HUES6 (cell line): ENCODE measurements around the gene PRDM4.

Experiments used
- H3K27ac ChIP-seq: 2 replicates; pipeline ENCODE4 v1.7.0; 2013; ENCODE audit warnings: low read depth, mild to moderate bottlenecking, low read length, inconsistent platforms
- H3K27me3 ChIP-seq: 2 replicates; pipeline ENCODE4 v1.6.1; 2013; ENCODE audit warnings: low read length; ENCODE audit not compliant: control insufficient read depth, insufficient read depth
- H3K36me3 ChIP-seq: 2 replicates; pipeline ENCODE4 v1.6.1; 2013; ENCODE audit warnings: low read length; ENCODE audit not compliant: control insufficient read depth, insufficient read depth
- H3K4me1 ChIP-seq: 2 replicates; pipeline ENCODE4 v1.6.1; 2013; ENCODE audit warnings: low read length; ENCODE audit not compliant: control insufficient read depth, insufficient read depth
- H3K4me3 ChIP-seq: 2 replicates; pipeline ENCODE4 v1.5.1; 2013; ENCODE audit warnings: low read depth, low read length
- H3K9ac ChIP-seq: one replicate; pipeline ENCODE4 v1.6.1; 2013; ENCODE audit warnings: mild to moderate bottlenecking, low read length
- H3K9me3 ChIP-seq: 2 replicates; pipeline ENCODE4 v1.6.1; 2013; ENCODE audit warnings: low read depth, low read length; ENCODE audit not compliant: control insufficient read depth, insufficient read depth

PRDM4 gene

DNA sequence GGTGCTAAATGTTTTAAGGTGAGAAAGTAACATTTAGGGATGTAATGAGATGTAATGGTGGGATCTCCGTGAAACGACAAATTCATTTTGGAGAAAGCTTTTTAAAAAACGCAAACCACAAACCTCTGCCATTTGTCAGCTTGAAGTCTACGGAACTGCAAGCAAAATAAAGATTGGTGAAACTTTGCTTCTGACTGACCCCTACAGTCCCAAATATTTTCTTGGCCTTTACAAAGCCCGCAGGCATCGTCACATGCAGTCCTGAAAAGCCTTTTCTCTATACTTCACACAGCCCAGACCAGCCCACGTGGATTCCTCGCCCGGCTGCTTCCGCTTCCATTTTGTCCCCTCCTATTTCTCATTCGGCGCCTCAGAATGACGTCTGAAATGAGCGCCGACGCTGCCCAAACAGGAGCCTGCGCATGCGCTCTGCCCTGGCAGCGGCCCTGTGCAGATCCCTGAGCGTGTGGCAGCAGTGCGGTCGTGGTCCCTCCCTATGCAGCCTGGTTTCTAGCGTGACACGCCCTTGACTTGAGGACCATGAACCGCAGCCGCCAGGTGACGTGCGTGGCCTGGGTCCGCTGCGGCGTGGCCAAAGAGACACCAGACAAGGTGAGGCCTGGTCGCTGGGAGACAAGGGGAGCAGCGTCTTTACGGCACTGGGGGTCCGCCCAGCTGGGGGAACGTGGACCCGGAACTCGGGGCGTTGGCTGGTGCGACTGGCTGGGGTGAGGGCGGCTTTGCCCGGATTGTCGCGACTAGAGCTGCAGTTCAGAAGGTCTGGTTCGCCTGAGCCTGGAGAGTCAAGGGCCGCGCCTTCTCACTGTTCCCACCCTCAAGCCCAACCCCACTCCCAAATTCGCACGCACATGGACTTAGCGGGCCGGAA is 75.3 kb downstream of the PRDM4 start, which contains the start of gene PWP1:
TSS of gene PWP1 (plus strand) at position 440 of the 889 bp plus-strand sequence. CDS start at position 541, 101 bp downstream.
- Histone ChIP-seq H3K9me3 (no peaks in the 10 kb centered on the region; the same call in 1 of the 2 replicates), H3K4me3 (peak within 1 kb of the TSS; percentile 96), H3K36me3 (peaks cover 25% of the 10 kb centered on the region), H3K4me1 (0 out of 2 replicates have a peak, but pooled peaks cover 10% of the 10 kb centered on the region), H3K27ac (peak within 1 kb of the TSS; percentile 91), H3K27me3 (no peaks in the 10 kb centered on the region), H3K9ac (peak within 1 kb of the TSS; percentile 94)

DNA sequence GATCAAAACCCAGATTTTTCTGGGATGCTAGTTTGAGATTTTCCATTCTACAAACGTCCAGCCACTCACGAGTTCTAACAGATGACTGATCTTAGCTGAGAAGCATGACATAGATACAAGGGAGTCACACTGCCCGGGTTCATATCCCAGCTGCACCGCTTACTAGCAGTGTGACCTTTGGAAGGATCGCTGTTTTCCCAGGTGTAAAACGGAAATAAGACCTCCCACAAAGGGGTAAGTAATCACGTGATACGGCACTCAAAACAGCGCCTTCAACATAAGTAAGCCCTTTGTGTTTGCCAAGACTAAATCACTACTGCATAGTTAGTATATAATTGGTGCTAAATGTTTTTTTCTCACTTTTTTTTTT is 76.0 kb downstream of the PRDM4 start:
- H3K36me3 ChIP-seq: peaks cover 18% of the 10 kb centered on the region
- H3K4me3 ChIP-seq: peak overlapping the region; percentile 96
- H3K4me1 ChIP-seq: 0 out of 2 replicates have a peak, but pooled peaks cover 10% of the 10 kb centered on the region
- H3K9ac ChIP-seq: peak overlapping the region; percentile 94
- peak overlapping the region; percentile 91 for H3K27ac ChIP-seq
- H3K9me3 ChIP-seq: no peaks in the 10 kb centered on the region; the same call in 1 of the 2 replicates
- no peaks in the 10 kb centered on the region for H3K27me3 ChIP-seq

DNA sequence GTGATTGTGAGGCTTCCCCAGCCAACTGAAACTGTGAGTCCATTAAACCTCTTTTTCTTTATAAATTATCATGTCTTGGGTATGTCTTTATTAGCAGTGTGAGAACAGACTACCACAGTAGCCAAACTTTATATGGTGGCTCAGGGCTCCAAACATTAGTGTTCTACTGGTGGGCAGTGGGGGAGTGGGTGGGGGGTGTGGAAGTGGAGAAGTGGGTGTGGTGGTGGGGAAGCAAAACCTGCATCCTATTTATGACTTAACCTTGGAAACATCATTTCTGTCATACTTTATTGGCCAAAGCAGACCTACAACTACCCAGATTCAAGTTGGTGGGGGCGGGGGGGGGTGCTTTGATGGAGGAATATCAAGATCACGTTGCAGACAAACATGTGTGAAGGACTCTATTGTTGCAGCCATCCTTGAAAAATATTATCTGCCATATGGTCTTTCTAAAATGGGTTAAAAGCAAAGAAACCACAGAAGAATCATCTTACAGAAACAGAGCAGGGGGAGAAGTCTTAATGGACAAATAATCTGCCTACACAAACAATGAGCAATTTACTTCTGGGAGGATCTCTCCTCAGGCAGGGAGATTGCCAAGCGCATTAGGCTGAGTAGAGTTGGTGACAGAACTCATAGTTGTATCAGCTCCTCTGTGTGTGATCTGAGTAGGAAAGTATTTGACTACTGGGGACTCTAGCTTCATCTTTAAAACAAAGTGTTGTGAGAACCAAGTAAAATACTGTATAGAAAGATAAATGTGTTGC is 76.7 kb downstream of the PRDM4 start:
- H3K9ac ChIP-seq: peak overlapping the region; percentile 94
- H3K4me1 ChIP-seq: 0 out of 2 replicates have a peak, but pooled peaks cover 10% of the 10 kb centered on the region
- no peaks in the 10 kb centered on the region for H3K27me3 ChIP-seq
- peaks cover 11% of the 10 kb centered on the region for H3K36me3 ChIP-seq
- no peaks in the 10 kb centered on the region; the same call in 1 of the 2 replicates for H3K9me3 ChIP-seq
- H3K4me3 ChIP-seq: peak overlapping the region; percentile 96; the same call in 1 of the 2 replicates
- H3K27ac ChIP-seq: no peak overlapping the region
